Activated CD4-positive, alpha-beta memory T cell treated with anti-CD3 and anti-CD28 coated beads, Interleukin-2, amount 10 ng/mL, durations not matched to agents 7 days and 5 days (primary cell): Measurements from ENCODE around the gene COL4A6. TPM values are rescaled to one million over a fixed set of nuclear protein-coding genes. Genes with fewer than 3 reads are reported as not detected.
"Not testable (repeated sequence)": the region's sequence is repeated elsewhere in the genome, so short reads cannot be mapped to it uniquely, and the experiment has no call there.

Source experiments
- CTCF ChIA-PET: fragments of 350-600 bp; sonication (Branson Sonifier 250); formaldehyde crosslinking; loops from one replicate; lab custom pipeline; 2021; ENCODE audit warnings: antibody characterized with exemption, inconsistent platforms; lab: Charles Lee
- POLR2A ChIA-PET: fragments of 350-600 bp; sonication (Branson Sonifier 250); formaldehyde crosslinking; loops from one replicate; lab custom pipeline; 2021; ENCODE audit warnings: antibody characterized with exemption; lab: Charles Lee
- DNase-seq: peaks from one replicate; pipeline ENCODE4 v3.0.0-alpha.2; 2020
- H3K27ac Mint-ChIP-seq: one replicate; pipeline ENCODE4 v1.8.0; 2021; ENCODE audit warnings: mild to moderate bottlenecking, mixed read lengths
- H3K27me3 Mint-ChIP-seq: one replicate; pipeline ENCODE4 v1.8.0; 2021; ENCODE audit warnings: mixed read lengths
- H3K36me3 Mint-ChIP-seq: one replicate; pipeline ENCODE4 v1.8.0; 2021; ENCODE audit warnings: low read depth, mixed read lengths
- H3K4me1 Mint-ChIP-seq: one replicate; pipeline ENCODE4 v1.8.0; 2021; ENCODE audit warnings: mixed read lengths
- H3K4me3 Mint-ChIP-seq: one replicate; pipeline ENCODE4 v1.8.0; 2021; ENCODE audit warnings: mild to moderate bottlenecking, mixed read lengths
- H3K9me3 Mint-ChIP-seq: one replicate; pipeline ENCODE4 v1.8.0; 2021; ENCODE audit warnings: mixed read lengths
- total RNA-seq, 2 experiments: library from RNA; stranded (reverse); gene quantifications; one replicate each; pipeline ENCODE4 v1.2.3, GENCODE V29; 2021

The COL4A6 gene
- total RNA-seq, 2 experiments from 2014 or later: not detected

DNA sequence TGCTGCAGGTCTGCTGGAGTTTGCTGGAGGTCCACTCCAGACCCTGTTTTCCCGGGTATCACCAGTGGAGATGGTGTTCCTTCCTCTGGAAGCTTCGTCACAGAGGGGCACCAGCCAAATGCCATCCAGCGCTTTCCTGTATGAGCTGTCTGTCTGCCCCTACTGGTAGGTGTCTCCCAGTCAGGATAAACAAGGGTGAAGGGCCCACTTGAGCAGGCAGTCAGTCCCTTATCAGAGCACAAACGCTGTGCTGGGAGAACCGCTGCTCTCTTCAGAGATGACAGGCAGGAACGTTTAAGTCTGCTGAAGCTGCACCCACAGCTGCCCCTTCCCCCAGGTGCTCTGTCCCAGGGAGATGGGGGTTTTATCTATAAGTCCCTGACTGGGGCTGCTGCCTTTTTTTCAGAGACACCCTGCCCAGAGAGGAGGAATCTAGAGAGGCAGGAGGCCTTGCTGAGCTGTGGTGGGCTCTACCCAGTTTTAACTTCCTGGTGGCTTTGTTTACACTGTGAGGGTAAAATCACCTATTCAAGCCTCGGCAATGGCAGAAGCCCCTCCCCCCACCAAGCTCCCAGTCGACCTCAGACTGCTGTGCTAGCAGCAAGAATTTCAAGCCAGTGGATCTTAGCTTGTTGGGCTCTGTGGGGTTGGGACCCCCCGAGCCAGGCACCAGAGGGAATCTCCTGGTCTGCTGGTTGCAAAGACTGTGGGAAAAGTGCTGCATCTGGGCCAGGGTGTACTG, 47.1 kb downstream of the COL4A6 start:
- POLR2A ChIA-PET, CTCF ChIA-PET: not testable (repeated sequence)

DNA sequence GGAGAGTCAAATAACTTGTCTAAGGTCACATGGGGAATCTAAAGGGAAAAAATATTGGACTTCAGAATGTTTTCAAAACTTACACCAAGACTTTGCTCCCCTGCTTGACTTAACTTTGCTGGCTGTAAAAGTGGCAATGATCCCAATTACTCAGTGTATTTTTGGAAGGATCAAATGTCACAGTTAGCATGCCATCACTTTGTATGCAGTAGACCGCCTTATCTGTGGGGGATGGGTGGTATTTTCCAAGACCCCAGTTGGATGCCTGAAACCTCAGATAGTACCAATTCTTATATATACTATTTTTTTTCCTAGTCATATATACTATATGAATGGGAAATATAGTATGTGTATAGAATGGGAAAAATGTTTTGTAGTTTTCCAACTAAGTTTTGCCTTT, 53.4 kb downstream of the COL4A6 start:
- Mint-ChIP-seq H3K4me1 (no peaks in the 10 kb centered on the region), H3K27ac (no peak overlapping the region), H3K4me3 (no peak overlapping the region), H3K9me3 (no peaks in the 10 kb centered on the region), H3K27me3 (no peaks in the 10 kb centered on the region), H3K36me3 (no peaks in the 10 kb centered on the region)
- no peak for DNase-seq
- POLR2A ChIA-PET: no interaction called here
- CTCF ChIA-PET: no interaction called here

More for the DNA sequence above, 47.1 kb downstream of the COL4A6 start:
- not testable (repeated sequence) for H3K36me3 Mint-ChIP-seq, H3K27me3 Mint-ChIP-seq, H3K27ac Mint-ChIP-seq, DNase-seq, H3K9me3 Mint-ChIP-seq, H3K4me1 Mint-ChIP-seq, H3K4me3 Mint-ChIP-seq

DNA sequence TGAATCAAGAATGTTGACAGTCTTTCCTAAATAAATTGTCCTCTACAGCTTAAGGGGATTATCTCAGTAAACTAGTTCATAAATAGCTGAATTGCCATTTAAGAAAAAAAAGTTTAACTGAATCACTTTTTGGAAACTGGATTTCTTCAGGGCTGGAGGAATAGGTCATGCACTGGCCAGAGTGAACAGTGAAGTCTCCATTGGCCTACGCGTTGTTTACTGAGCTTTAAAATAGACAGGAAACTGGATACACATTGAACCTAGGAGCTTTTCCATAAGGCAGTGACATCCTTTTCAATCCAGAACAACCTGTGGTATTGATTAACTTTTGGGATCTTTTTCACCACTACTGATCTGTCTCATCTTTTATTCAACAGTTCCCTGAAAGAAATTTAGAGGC, 58.0 kb downstream of the COL4A6 start:
- Mint-ChIP-seq H3K9me3 (no peaks in the 10 kb centered on the region), H3K4me3 (no peak overlapping the region), H3K27ac (no peak overlapping the region), H3K4me1 (no peaks in the 10 kb centered on the region), H3K36me3 (no peaks in the 10 kb centered on the region), H3K27me3 (no peaks in the 10 kb centered on the region)
- ChIA-PET POLR2A (no interaction called here), CTCF (no interaction called here)
- no peak for DNase-seq

DNA sequence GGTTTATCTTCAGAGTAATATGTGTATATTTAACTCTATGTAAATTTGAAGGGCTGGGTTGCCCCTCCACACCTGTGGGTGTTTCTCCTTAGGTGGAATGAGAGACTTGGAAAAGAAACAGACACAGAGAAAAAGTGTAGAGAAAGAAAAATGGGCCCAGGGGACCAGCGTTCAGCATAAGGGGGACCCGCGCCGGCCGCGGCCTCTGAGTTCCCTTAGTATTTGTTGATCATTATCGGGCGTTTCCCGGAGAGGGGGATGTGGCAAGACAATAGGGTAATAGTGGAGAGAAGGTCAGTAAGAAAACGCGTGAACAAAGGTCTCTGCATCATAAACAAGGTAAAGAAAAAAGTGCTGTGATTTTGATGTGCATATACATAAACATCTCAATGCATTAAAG, 61.4 kb downstream of the COL4A6 start:
- CTCF ChIA-PET, POLR2A ChIA-PET, DNase-seq, H3K36me3 Mint-ChIP-seq, H3K27me3 Mint-ChIP-seq, H3K4me1 Mint-ChIP-seq, H3K9me3 Mint-ChIP-seq, H3K4me3 Mint-ChIP-seq, H3K27ac Mint-ChIP-seq: not testable (repeated sequence)

DNA sequence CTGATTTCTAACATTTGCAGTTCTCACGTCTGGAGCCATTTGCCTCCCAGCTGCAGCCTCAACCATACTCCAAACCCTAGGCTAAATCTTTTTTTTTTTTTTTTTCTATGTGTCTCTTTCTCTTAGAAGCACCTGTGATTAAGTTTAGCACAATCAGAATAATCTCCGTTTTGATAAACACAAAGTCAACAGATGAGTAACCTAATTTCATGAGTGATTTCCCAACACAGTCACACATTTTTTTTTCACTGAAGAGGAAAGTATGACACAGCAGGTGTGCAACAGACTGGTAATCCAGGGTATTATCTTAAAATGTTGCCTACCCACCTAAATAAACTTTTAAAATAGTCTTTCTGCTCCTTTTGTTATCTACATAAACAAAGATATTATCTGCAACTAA, 62.6 kb downstream of the COL4A6 start:
- H3K4me3 Mint-ChIP-seq, H3K4me1 Mint-ChIP-seq, H3K36me3 Mint-ChIP-seq, POLR2A ChIA-PET, H3K9me3 Mint-ChIP-seq, H3K27me3 Mint-ChIP-seq, H3K27ac Mint-ChIP-seq, DNase-seq, CTCF ChIA-PET: not testable (repeated sequence)

DNA sequence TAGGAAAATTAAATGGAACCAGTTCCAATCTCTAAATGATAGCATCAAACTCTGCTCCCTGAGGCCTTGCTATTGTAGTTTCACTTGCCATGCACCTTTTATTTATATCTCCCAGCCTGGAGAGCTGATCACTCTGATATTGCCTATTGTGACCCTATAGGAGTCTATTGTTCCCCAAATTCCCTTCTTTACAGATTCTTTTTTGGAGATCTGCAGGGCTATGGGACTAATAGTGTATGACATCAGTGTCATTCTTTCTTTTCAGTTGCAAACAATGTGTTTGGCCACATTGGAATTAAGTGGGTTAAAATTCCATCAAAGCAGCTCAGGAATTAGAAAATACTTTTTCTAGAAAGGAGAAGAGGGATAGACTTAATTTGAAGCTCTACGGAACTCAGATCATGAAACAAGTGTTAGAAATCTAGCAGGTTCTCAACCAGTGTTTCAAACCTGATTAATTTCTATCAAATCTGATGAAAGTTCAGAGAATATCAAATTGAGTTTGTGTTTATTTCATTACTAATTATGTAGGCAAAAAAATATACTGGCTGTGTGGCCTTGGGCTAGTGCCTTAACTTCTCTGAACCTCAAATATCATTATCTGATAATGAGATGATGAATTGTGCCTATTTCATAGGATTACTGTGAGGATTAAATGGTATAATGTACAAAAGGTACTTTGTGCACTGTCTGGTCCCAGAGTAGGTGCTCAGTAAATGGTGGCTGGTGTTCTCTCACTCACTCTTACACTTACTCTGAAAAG, 71.4 kb downstream of the COL4A6 start:
- ChIA-PET POLR2A (no interaction called here), CTCF (no interaction called here)
- no peak overlapping the region for H3K27ac Mint-ChIP-seq
- DNase-seq: no peak
- H3K4me3 Mint-ChIP-seq: no peak overlapping the region
- H3K36me3 Mint-ChIP-seq: no peaks in the 10 kb centered on the region
- H3K4me1 Mint-ChIP-seq: no peaks in the 10 kb centered on the region
- no peaks in the 10 kb centered on the region for H3K9me3 Mint-ChIP-seq
- H3K27me3 Mint-ChIP-seq: no peaks in the 10 kb centered on the region

DNA sequence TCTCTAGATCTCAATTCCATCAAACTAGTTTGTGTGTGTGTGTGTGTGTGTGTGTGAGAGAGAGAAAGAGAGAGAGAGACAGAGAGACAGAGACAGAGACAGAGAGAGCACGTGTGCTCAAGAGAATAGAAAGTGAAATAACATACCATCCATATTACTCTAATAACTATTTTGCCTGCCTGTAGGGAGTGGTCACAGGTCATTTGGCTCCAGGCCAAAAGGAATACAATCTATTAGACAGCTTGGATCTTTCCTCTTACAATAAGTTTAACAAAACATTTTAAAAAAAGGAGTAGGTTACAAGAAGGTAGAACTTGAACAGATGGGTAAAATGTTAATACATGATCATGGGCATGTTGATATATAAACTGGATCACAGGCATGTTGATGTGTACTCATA, 76.2 kb downstream of the COL4A6 start:
- DNase-seq: no peak

DNA sequence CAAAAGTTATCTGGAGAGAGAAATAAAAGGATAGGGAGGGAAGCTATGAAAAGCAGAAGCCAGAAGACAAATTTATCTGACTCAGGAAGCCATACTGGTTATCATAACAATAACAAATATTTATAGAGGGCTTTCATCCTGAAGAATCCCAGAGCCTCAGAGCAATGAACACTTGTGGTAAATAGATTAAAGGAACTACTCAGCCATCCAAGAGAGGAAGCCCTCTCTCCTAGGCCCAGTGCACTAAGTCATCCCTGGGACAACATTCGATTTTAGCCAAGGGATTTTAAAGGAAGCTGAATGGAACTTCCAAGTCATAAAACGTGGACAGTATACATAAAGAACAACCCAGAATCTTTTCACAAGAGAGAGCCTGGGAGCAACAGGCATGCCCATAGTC, 76.9 kb downstream of the COL4A6 start:
- ChIA-PET CTCF (no interaction called here), POLR2A (no interaction called here)
- Mint-ChIP-seq H3K27me3 (no peaks in the 10 kb centered on the region), H3K4me3 (no peak overlapping the region), H3K27ac (no peak overlapping the region), H3K4me1 (no peaks in the 10 kb centered on the region), H3K36me3 (no peaks in the 10 kb centered on the region), H3K9me3 (no peaks in the 10 kb centered on the region)
- no peak for DNase-seq

More for the DNA sequence above, 76.2 kb downstream of the COL4A6 start:
- no peak overlapping the region for H3K27ac Mint-ChIP-seq
- no peaks in the 10 kb centered on the region for H3K9me3 Mint-ChIP-seq
- ChIA-PET POLR2A (no interaction called here), CTCF (no interaction called here)
- no peaks in the 10 kb centered on the region for H3K4me1 Mint-ChIP-seq
- no peaks in the 10 kb centered on the region for H3K36me3 Mint-ChIP-seq
- no peak overlapping the region for H3K4me3 Mint-ChIP-seq
- no peaks in the 10 kb centered on the region for H3K27me3 Mint-ChIP-seq

DNA sequence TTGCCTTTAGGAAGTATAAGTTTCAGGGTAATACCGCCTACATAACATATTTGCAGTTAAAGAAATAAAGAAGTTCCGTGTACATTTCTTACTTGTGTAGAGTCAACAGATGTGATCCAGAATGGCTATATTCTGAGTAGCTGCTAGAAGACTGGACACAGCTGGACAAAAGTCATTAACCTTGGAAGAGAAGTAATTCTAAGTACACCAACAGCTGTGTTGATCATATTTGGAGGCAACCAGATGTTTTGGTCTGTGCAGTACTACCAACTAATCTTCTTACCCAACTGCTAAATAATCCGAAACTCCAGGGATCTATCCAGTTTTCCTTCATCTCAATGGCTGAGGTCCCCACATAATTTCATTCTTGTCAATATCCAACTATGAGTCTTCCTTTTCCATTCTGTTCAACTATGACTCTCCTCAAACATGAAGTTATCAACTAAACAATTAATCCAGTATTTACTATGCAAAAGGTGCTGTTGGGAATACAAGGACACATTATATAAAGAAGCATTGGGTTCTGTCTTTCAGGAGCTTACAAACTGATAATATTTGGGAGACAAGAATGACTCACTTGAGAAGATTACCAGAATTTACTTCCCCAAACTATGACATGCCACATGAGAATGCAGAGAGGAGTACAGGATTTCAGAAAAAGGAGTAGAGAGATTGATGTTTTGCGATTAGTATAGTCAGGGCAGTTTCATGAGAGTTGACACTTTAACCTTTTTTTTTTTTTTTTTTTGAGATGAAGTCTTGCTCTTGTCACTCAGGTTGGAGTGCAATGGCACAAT, 78.2 kb downstream of the COL4A6 start:
- ChIA-PET CTCF (no interaction called here), POLR2A (no interaction called here)
- H3K4me1 Mint-ChIP-seq: no peaks in the 10 kb centered on the region
- H3K27me3 Mint-ChIP-seq: no peaks in the 10 kb centered on the region
- H3K36me3 Mint-ChIP-seq: no peaks in the 10 kb centered on the region
- H3K9me3 Mint-ChIP-seq: no peaks in the 10 kb centered on the region
- no peak for DNase-seq
- no peak overlapping the region for H3K27ac Mint-ChIP-seq
- H3K4me3 Mint-ChIP-seq: no peak overlapping the region

DNA sequence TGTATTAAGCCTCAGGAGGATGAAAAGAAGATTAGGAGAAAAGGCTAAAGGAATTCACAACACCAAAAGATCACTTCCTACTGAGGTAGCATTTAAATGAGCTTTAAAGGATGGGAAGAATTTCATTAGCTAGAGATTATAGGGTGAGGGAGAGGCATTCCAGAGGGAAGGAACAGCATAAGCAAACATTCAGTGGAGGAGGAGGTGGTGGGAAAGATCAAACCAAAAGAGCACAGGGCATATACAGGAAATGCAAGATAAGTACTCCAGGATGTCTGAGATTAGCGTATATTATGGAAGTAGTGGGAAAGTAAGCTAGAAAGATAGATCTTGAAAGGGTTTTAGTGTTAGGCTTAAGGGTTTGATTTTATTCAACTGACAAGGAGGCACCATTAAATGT, 84.8 kb downstream of the COL4A6 start:
- ChIA-PET CTCF (no interaction called here), POLR2A (no interaction called here)
- no peak overlapping the region for H3K27ac Mint-ChIP-seq
- no peak for DNase-seq
- H3K9me3 Mint-ChIP-seq: no peaks in the 10 kb centered on the region
- H3K36me3 Mint-ChIP-seq: no peaks in the 10 kb centered on the region
- no peaks in the 10 kb centered on the region for H3K4me1 Mint-ChIP-seq
- H3K27me3 Mint-ChIP-seq: no peaks in the 10 kb centered on the region
- no peak overlapping the region for H3K4me3 Mint-ChIP-seq

DNA sequence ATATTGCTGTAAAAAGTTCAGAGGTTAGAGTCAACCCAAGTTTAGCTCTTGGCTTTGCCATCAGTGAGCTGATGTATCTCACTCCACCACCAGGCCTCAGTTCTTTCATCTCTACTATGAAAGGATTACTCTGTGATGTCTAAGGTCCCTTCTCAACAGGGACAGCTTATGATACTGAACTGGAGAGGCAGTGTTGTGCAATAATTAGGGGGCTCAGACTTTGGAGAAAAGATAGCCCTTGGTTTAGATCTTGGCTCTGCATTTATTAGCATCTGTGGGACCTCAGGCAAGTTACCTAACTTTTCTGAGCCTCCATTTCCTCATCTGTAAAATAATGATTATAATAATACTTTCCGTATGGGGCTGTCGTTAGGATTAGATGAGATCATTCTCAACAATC, 89.0 kb downstream of the COL4A6 start:
- no peaks in the 10 kb centered on the region for H3K36me3 Mint-ChIP-seq
- no peaks in the 10 kb centered on the region for H3K27me3 Mint-ChIP-seq
- POLR2A ChIA-PET: no interaction called here
- CTCF ChIA-PET: no interaction called here
- H3K4me3 Mint-ChIP-seq: no peak overlapping the region
- H3K9me3 Mint-ChIP-seq: no peaks in the 10 kb centered on the region
- H3K4me1 Mint-ChIP-seq: no peaks in the 10 kb centered on the region
- no peak overlapping the region for H3K27ac Mint-ChIP-seq
- no peak for DNase-seq

DNA sequence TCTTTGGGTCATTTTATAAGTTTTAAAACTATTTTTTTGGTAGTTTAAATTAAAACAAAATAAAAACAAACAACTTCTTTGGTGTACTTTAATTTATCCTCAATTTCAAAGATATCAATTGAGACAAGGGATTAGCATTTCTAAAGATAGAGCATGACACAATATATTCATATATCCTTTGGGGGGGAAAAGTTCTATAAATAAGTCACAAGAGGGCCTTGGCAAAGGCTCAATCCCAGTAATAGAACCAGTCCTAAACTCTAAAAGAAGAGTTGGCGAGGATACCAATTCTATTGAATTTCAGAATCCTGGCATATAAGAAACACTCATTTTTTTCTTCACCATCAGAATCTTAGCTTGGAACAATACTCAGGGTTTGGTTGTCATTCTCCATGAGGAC, 89.7 kb downstream of the COL4A6 start:
- CTCF ChIA-PET: no interaction called here
- POLR2A ChIA-PET: no interaction called here

DNA sequence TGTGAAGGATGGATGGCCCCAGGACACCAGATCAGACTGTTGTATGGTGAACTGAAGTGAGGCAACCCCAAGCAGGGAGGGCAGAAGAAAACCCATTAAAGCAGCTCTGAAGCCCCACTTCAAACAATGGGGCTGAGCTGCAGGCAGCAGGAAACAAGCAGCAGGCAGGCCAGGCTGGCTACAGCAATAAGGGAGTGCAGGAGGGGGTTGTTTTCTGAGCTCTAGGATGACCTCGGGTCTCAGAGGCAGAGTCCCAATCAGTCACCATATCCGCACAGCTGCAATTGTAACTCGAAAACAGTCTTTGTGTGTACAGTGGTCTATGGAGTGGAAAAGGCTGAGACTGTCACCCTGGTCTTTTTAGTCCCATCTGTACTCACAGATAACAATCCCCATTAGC, 90.4 kb downstream of the COL4A6 start:
- DNase-seq: no peak
- ChIA-PET CTCF (no interaction called here), POLR2A (no interaction called here)
- Mint-ChIP-seq H3K4me1 (no peaks in the 10 kb centered on the region), H3K27ac (no peak overlapping the region), H3K4me3 (no peak overlapping the region), H3K36me3 (no peaks in the 10 kb centered on the region), H3K27me3 (no peaks in the 10 kb centered on the region), H3K9me3 (no peaks in the 10 kb centered on the region)

More for the DNA sequence above, 89.7 kb downstream of the COL4A6 start:
- no peaks in the 10 kb centered on the region for H3K27me3 Mint-ChIP-seq
- H3K4me3 Mint-ChIP-seq: no peak overlapping the region
- DNase-seq: no peak
- H3K36me3 Mint-ChIP-seq: no peaks in the 10 kb centered on the region
- H3K4me1 Mint-ChIP-seq: no peaks in the 10 kb centered on the region
- no peaks in the 10 kb centered on the region for H3K9me3 Mint-ChIP-seq
- no peak overlapping the region for H3K27ac Mint-ChIP-seq
